Fibroblast of lung (primary cell): ENCODE measurements around the gene NRG2.

Source experiments
- EZH2 ChIP-seq: IDR thresholded peaks from 2 replicates; pipeline ENCODE4 v1.5.1; 2012; ENCODE audit warnings: low read length, control low read depth, mild to moderate bottlenecking; ENCODE audit errors: missing control alignments
- TF ChIP-seq, protein P1 (sequence below), 2 donors: IDR thresholded peaks in 1 of 2; conservative IDR thresholded peaks in 1 of 2; 1 replicate in 1 of 2; 2 replicates in 1 of 2; pipeline ENCODE4 v1.5.1; 2011 to 2012; ENCODE audit warnings: low read length in 2 of 2, control low read depth in 1 of 2, inconsistent platforms in 1 of 2, low read depth in 1 of 2, mild to moderate bottlenecking in 1 of 2

GRCh38 chr5:139888370-139888769, 154.7 kb downstream of the NRG2 start:
- TF ChIP-seq, protein P1, sequence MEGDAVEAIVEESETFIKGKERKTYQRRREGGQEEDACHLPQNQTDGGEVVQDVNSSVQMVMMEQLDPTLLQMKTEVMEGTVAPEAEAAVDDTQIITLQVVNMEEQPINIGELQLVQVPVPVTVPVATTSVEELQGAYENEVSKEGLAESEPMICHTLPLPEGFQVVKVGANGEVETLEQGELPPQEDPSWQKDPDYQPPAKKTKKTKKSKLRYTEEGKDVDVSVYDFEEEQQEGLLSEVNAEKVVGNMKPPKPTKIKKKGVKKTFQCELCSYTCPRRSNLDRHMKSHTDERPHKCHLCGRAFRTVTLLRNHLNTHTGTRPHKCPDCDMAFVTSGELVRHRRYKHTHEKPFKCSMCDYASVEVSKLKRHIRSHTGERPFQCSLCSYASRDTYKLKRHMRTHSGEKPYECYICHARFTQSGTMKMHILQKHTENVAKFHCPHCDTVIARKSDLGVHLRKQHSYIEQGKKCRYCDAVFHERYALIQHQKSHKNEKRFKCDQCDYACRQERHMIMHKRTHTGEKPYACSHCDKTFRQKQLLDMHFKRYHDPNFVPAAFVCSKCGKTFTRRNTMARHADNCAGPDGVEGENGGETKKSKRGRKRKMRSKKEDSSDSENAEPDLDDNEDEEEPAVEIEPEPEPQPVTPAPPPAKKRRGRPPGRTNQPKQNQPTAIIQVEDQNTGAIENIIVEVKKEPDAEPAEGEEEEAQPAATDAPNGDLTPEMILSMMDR (conservative IDR thresholded peaks at IDR 0.05 in 1 of 2, IDR thresholded peaks at IDR 0.05 in 1 of 2; ENCODE audit: low read depth in 1 of 2, low read length in 2 of 2) = no peak
- TF ChIP-seq EZH2 = no peak
